Gastroesophageal sphincter (tissue), 4 donors: Measurements from ENCODE around the gene ANKRD23. TPM values are rescaled to one million over a fixed set of nuclear protein-coding genes. Genes with fewer than 3 reads are reported as not detected.

Source experiments
- ATAC-seq: fragments of 150-250 bp; one replicate; pipeline ENCODE4 v1.9.1; 2016; ENCODE audit warnings: mild to moderate bottlenecking, moderate library complexity
- H3K27ac ChIP-seq, 4 donors: fragments of 200-600 bp; sonication (generic) in 3 of 4; 1 replicate in 3 of 4; 2 replicates in 1 of 4; pipeline ENCODE4 v1.5.1; 2016 to 2019
- H3K27me3 ChIP-seq: fragments of 200-600 bp; sonication (generic); one replicate; pipeline ENCODE4 v1.5.1; 2019
- H3K36me3 ChIP-seq, 2 donors: fragments of 200-600 bp; sonication (generic); one replicate each; pipeline ENCODE4 v1.5.1; 2019; ENCODE audit warnings: control low read depth in 1 of 2
- H3K4me1 ChIP-seq, 3 donors: fragments of 200-600 bp; sonication (generic); 1 replicate in 2 of 3; 2 replicates in 1 of 3; pipeline ENCODE4 v1.5.1; 2016 to 2019; ENCODE audit warnings: control low read depth in 2 of 3
- H3K4me3 ChIP-seq, 2 donors: fragments of 200-600 bp; sonication (generic); one replicate each; pipeline ENCODE4 v1.5.1; 2019; ENCODE audit warnings: mild to moderate bottlenecking in 1 of 2, moderate library complexity in 1 of 2
- H3K9me3 ChIP-seq, 3 donors: fragments of 200-600 bp; sonication (generic); one replicate each; pipeline ENCODE4 v1.5.1; 2017 to 2019; ENCODE audit warnings: control low read depth in 2 of 3
- CTCF ChIP-seq, 4 experiments: fragments of 200-600 bp in 2 of 4; fragments of 450-650 bp in 2 of 4; sonication (generic) in 1 of 4; IDR thresholded peaks; one replicate each; pipeline ENCODE4 v1.5.1; 2017 to 2019; ENCODE audit warnings: antibody characterized with exemption in 4 of 4, mild to moderate bottlenecking in 2 of 4, moderate library complexity in 2 of 4
- EP300 ChIP-seq: sonication (generic); formaldehyde crosslinking; IDR thresholded peaks from one replicate; pipeline ENCODE4 v1.6.1; 2017; ENCODE audit warnings: antibody characterized with exemption, mild to moderate bottlenecking
- POLR2A ChIP-seq, 2 donors: fragments of 450-650 bp; IDR thresholded peaks; one replicate each; pipeline ENCODE4 v1.6.1; 2017; ENCODE audit warnings: antibody characterized with exemption in 2 of 2, mild to moderate bottlenecking in 2 of 2, moderate library complexity in 1 of 2
- POLR2AphosphoS5 ChIP-seq: sonication (generic); formaldehyde crosslinking; IDR thresholded peaks from one replicate; pipeline ENCODE4 v1.6.1; 2017; ENCODE audit warnings: antibody characterized with exemption
- WGBS, 2 donors: methylation state at CpG; one replicate each; pipeline ENCODE4 v1.1.5; 2018; ENCODE audit warnings: low coverage in 1 of 2; 5-methylcytosine and 5-hydroxymethylcytosine counted together
- total RNA-seq, 4 donors: library from RNA; depleted of rRNA; stranded (reverse); fragments of >200 nt; gene quantifications; one replicate each; pipeline ENCODE4 v1.1.0, GENCODE V29; 2016

ANKRD23 gene
- total RNA-seq, 4 donors from 2014 or later, result 1.2 to 4.9 (median 3.1) TPM

- no peak overlapping the region for H3K4me3 ChIP-seq
- TF ChIP-seq EP300 (no peak), POLR2AphosphoS5 (no peak), POLR2A (IDR thresholded peaks at IDR 0.05) (no peak), CTCF (IDR thresholded peaks at IDR 0.05) (no peak)
- H3K36me3 ChIP-seq, result peaks cover 0 to 93% of the 10 kb centered on the region in 2 donors
- WGBS, 2 donors, result 87 to 94% methylated on average over 3 to 4 of the region's 4 CpGs
- H3K9me3 ChIP-seq, result no peaks in the 10 kb centered on the region
- ATAC-seq, result no peak
- no peak overlapping the region for H3K27ac ChIP-seq
- H3K4me1 ChIP-seq, result peaks cover 0 to 25% (median 5%) of the 10 kb centered on the region in 3 donors
- no peaks in the 10 kb centered on the region for H3K27me3 ChIP-seq
Observed at GRCh38 chr2:96835830-96836229, 8.0 kb downstream of the ANKRD23 start.

- H3K36me3 ChIP-seq, result peaks cover 0 to 96% of the 10 kb centered on the region in 2 donors
Observed at GRCh38 chr2:96832754-96833507, 10.9 kb downstream of the ANKRD23 start.

GRCh38 chr2:96832408-96832753, 11.4 kb downstream of the ANKRD23 start:
- WGBS, 2 donors, result no CpG with 5 or more reads among the region's 11 CpGs

More at GRCh38 chr2:96832754-96833507, 10.9 kb downstream of the ANKRD23 start:
- TF ChIP-seq CTCF (IDR thresholded peaks at IDR 0.05) (no peak), POLR2AphosphoS5 (no peak), EP300 (no peak), POLR2A (IDR thresholded peaks at IDR 0.05) (no peak)
- Histone ChIP-seq H3K27ac (peak overlapping the region in 3 of 4 donors; percentile 45 to 62 (median 58)), H3K9me3 (no peaks in the 10 kb centered on the region), H3K4me1 (peaks cover 0 to 14% (median 5%) of the 10 kb centered on the region in 3 donors), H3K4me3 (no peak overlapping the region), H3K27me3 (no peaks in the 10 kb centered on the region)
- 27 to 51% methylated on average over 10 to 12 of the region's 18 CpGs for WGBS, 2 donors
- ATAC-seq, result peak; percentile 38

GRCh38 chr2:96831679-96832078, 12.1 kb downstream of the ANKRD23 start:
- H3K27me3 ChIP-seq, result no peaks in the 10 kb centered on the region
- peaks cover 0 to 14% (median 5%) of the 10 kb centered on the region in 3 donors for H3K4me1 ChIP-seq
- 54 to 73% methylated on average over 4 to 7 of the region's 10 CpGs for WGBS, 2 donors
- H3K4me3 ChIP-seq, result no peak overlapping the region
- H3K9me3 ChIP-seq, result no peaks in the 10 kb centered on the region
- peaks cover 0 to 96% of the 10 kb centered on the region in 2 donors for H3K36me3 ChIP-seq
- peak overlapping the region in 3 of 4 donors; percentile 45 to 62 (median 58) for H3K27ac ChIP-seq
- no peak for ATAC-seq
- TF ChIP-seq POLR2A (IDR thresholded peaks at IDR 0.05), result no peak
- TF ChIP-seq EP300, result no peak
- TF ChIP-seq CTCF (IDR thresholded peaks at IDR 0.05), result no peak
- no peak for TF ChIP-seq POLR2AphosphoS5

More at GRCh38 chr2:96832408-96832753, 11.4 kb downstream of the ANKRD23 start:
- peak overlapping the region in 3 of 4 donors; percentile 45 to 62 (median 58) for H3K27ac ChIP-seq
- H3K4me1 ChIP-seq, result peaks cover 0 to 14% (median 5%) of the 10 kb centered on the region in 3 donors
- no peak for ATAC-seq
- H3K4me3 ChIP-seq, result no peak overlapping the region
- TF ChIP-seq POLR2AphosphoS5 (no peak), CTCF (IDR thresholded peaks at IDR 0.05) (no peak), EP300 (no peak), POLR2A (IDR thresholded peaks at IDR 0.05) (no peak)
- H3K9me3 ChIP-seq, result no peaks in the 10 kb centered on the region
- no peaks in the 10 kb centered on the region for H3K27me3 ChIP-seq
- H3K36me3 ChIP-seq, result peaks cover 0 to 96% of the 10 kb centered on the region in 2 donors
